CD14-positive monocyte (primary cell): Measurements from ENCODE around the gene CLEC1A. TPM values are rescaled to one million over a fixed set of nuclear protein-coding genes. Genes with fewer than 3 reads are reported as not detected.

Experiments
- DNase-seq, 3 donors: peaks; one replicate each; pipeline ENCODE4 v3.0.0-alpha.2; 2011 to 2022
- H2AFZ ChIP-seq: 2 replicates; pipeline ENCODE4 v1.6.0; 2012; ENCODE audit warnings: mild to moderate bottlenecking, low read depth, low read length, inconsistent platforms; ENCODE audit not compliant: insufficient read depth, poor library complexity, severe bottlenecking
- H3K27ac ChIP-seq, 2 donors: 1 replicate in 1 of 2; 2 replicates in 1 of 2; pipeline ENCODE4 v1.5.1; 2012 to 2013; ENCODE audit warnings: low read length in 2 of 2, control low read depth in 1 of 2, inconsistent platforms in 1 of 2, low read depth in 1 of 2, mild to moderate bottlenecking in 1 of 2
- H3K27me3 ChIP-seq, 2 donors: one replicate each; pipeline versions ENCODE4 v1.6.0 to v1.6.1; 2011 to 2013; ENCODE audit warnings: low read length in 2 of 2; ENCODE audit not compliant: control insufficient read depth in 2 of 2, insufficient read depth in 2 of 2
- H3K36me3 ChIP-seq, 2 donors: replicated peaks in 1 of 2; 1 replicate in 1 of 2; 2 replicates in 1 of 2; pipeline versions ENCODE4 v1.5.1 to v1.6.1; 2012 to 2013; ENCODE audit warnings: low read length in 2 of 2, control low read depth in 1 of 2, inconsistent platforms in 1 of 2, mild to moderate bottlenecking in 1 of 2; ENCODE audit not compliant: insufficient read depth in 2 of 2, control insufficient read depth in 1 of 2
- H3K4me1 ChIP-seq, 2 donors: 1 replicate in 1 of 2; 2 replicates in 1 of 2; pipeline versions ENCODE4 v1.5.1 to v1.6.1; 2012 to 2013; ENCODE audit warnings: low read length in 2 of 2, control low read depth in 1 of 2, inconsistent platforms in 1 of 2, mild to moderate bottlenecking in 1 of 2, moderate library complexity in 1 of 2; ENCODE audit not compliant: insufficient read depth in 2 of 2, control insufficient read depth in 1 of 2
- H3K4me2 ChIP-seq: replicated peaks from 2 replicates; pipeline ENCODE3; 2012; ENCODE audit warnings: low read length, moderate library complexity, mild to moderate bottlenecking; ENCODE audit not compliant: poor library complexity, severe bottlenecking; ENCODE audit errors: extremely low read depth
- H3K4me3 ChIP-seq, 3 experiments: fragments of 200-600 bp in 1 of 3; sonication (generic) in 1 of 3; replicated peaks in 1 of 3; 1 replicate in 2 of 3; 2 replicates in 1 of 3; pipeline ENCODE4 v1.5.1; 2011 to 2013; ENCODE audit warnings: low read length in 3 of 3, mild to moderate bottlenecking in 3 of 3, control low read depth in 2 of 3, low read depth in 2 of 3, inconsistent platforms in 1 of 3, moderate library complexity in 1 of 3
- H3K79me2 ChIP-seq: 2 replicates; pipeline ENCODE4 v1.6.0; 2012; ENCODE audit warnings: mild to moderate bottlenecking, control low read depth, inconsistent platforms, low read length, moderate library complexity; ENCODE audit not compliant: insufficient read depth
- H3K9ac ChIP-seq: 2 replicates; pipeline ENCODE4 v1.6.0; 2017; ENCODE audit warnings: low read length, mild to moderate bottlenecking; ENCODE audit not compliant: insufficient read depth, poor library complexity, severe bottlenecking
- H3K9me3 ChIP-seq, 2 donors: replicated peaks in 1 of 2; 1 replicate in 1 of 2; 2 replicates in 1 of 2; pipeline versions ENCODE4 v1.5.1 to v1.6.1; 2012 to 2013; ENCODE audit warnings: low read length in 2 of 2, control low read depth in 1 of 2; ENCODE audit not compliant: control insufficient read depth in 1 of 2, insufficient read depth in 1 of 2
- H4K20me1 ChIP-seq: 2 replicates; pipeline ENCODE4 v1.6.0; 2012; ENCODE audit warnings: mild to moderate bottlenecking, low read length, control low read depth, moderate library complexity; ENCODE audit not compliant: insufficient read depth
- H3K27ac Mint-ChIP-seq, 7 donors: one replicate each; pipeline ENCODE4 v1.8.0; 2020; ENCODE audit warnings: mild to moderate bottlenecking in 7 of 7, mixed read lengths in 7 of 7, moderate library complexity in 6 of 7, inconsistent platforms in 2 of 7
- H3K27me3 Mint-ChIP-seq, 3 donors: one replicate each; pipeline ENCODE4 v1.8.0; 2021 to 2022; ENCODE audit warnings: low read depth in 3 of 3, mild to moderate bottlenecking in 3 of 3, mixed read lengths in 3 of 3, moderate library complexity in 3 of 3, inconsistent platforms in 1 of 3
- H3K36me3 Mint-ChIP-seq, 2 donors: one replicate each; pipeline ENCODE4 v1.8.0; 2020; ENCODE audit warnings: mixed read lengths in 2 of 2, inconsistent platforms in 1 of 2, mild to moderate bottlenecking in 1 of 2
- H3K4me1 Mint-ChIP-seq: one replicate; pipeline ENCODE4 v1.8.0; 2020; ENCODE audit warnings: mild to moderate bottlenecking, mixed read lengths
- H3K4me3 Mint-ChIP-seq, 2 donors: one replicate each; pipeline ENCODE4 v1.8.0; 2020; ENCODE audit warnings: mild to moderate bottlenecking in 2 of 2, mixed read lengths in 2 of 2, moderate library complexity in 1 of 2
- H3K9me3 Mint-ChIP-seq, 7 donors: one replicate each; pipeline ENCODE4 v1.8.0; 2020 to 2022; ENCODE audit warnings: mixed read lengths in 7 of 7, mild to moderate bottlenecking in 6 of 7, moderate library complexity in 6 of 7, inconsistent platforms in 2 of 7
- WGBS: methylation state at CpG from one replicate; pipeline ENCODE4 v1.1.5; 2013; ENCODE audit warnings: missing lambda C conversion rate; ENCODE audit not compliant: insufficient coverage; 5-methylcytosine and 5-hydroxymethylcytosine counted together
- intact Hi-C, 2 donors: fragments of 100-400 bp; cut with micrococcal nuclease; formaldehyde crosslinking; loops; one replicate each; pipeline versions ENCODE4 v1.15.0 to v1.15.1; 2023
- polyA plus RNA-seq, 3 donors: library from polyadenylated mRNA; depleted of rRNA in 1 of 3; unstranded in 2 of 3; stranded (reverse) in 1 of 3; fragments of 300-500 nt in 2 of 3; fragments of >200 nt in 1 of 3; fragmentation: Illumina TruSeq in 2 of 3; gene quantifications; 1 replicate in 2 of 3; 2 replicates in 1 of 3; pipeline ENCODE4 v1.2.3, GENCODE V29; 2012 to 2021
- TF ChIP-seq, protein P1 (sequence below): fragments of 200-600 bp; IDR thresholded peaks from one replicate; pipeline ENCODE4 v1.8.0; 2022; ENCODE audit warnings: antibody characterized with exemption, mild to moderate bottlenecking

The CLEC1A gene
- polyA plus RNA-seq, 3 donors, result 0.90 to 7.9 (median 1.1) TPM

DNA sequence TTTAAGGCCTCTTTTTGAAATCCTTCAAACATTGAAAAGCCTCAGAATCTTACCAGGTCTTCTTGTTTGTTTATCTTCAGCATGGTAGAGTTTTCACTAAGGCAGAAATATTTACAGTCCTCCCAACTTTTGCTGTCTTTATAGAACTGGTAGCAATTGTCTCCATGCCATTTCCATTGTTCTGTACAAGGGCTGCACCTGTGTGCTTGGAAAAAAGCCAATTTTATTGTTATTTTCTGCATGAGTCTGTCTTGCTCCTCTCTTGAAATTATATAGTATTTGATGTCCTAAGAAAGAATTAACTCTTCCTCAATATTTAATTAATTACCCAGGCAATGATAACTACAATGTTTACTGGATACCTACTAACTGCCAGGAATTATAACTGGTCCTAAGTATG is 23.3 kb downstream of the CLEC1A start:
- Histone ChIP-seq H3K4me1 (peaks cover 7 to 9% of the 10 kb centered on the region in 2 donors), H3K4me3 (no peak overlapping the region), H3K9me3 (no peaks in the 10 kb centered on the region), H3K36me3 (no peaks in the 10 kb centered on the region), H3K79me2 (no peaks in the 10 kb centered on the region), H4K20me1 (no peaks in the 10 kb centered on the region), H3K27me3 (no peaks in the 10 kb centered on the region), H3K27ac (no peak overlapping the region), H3K9ac (no peak overlapping the region), H2AFZ (no peak overlapping the region), H3K4me2 (no peak overlapping the region)
- Mint-ChIP-seq H3K27ac (no peak overlapping the region), H3K4me3 (no peak overlapping the region), H3K4me1 (peaks cover 13% of the 10 kb centered on the region), H3K27me3 (peaks cover 0 to 2% (median 0%) of the 10 kb centered on the region in 3 donors), H3K36me3 (peaks cover 20 to 25% of the 10 kb centered on the region in 2 donors), H3K9me3 (peaks cover 0 to under 1% (median 0%) of the 10 kb centered on the region in 7 donors)
- intact Hi-C loops, result no loop called here
- no peak for DNase-seq
- TF ChIP-seq, protein P1, sequence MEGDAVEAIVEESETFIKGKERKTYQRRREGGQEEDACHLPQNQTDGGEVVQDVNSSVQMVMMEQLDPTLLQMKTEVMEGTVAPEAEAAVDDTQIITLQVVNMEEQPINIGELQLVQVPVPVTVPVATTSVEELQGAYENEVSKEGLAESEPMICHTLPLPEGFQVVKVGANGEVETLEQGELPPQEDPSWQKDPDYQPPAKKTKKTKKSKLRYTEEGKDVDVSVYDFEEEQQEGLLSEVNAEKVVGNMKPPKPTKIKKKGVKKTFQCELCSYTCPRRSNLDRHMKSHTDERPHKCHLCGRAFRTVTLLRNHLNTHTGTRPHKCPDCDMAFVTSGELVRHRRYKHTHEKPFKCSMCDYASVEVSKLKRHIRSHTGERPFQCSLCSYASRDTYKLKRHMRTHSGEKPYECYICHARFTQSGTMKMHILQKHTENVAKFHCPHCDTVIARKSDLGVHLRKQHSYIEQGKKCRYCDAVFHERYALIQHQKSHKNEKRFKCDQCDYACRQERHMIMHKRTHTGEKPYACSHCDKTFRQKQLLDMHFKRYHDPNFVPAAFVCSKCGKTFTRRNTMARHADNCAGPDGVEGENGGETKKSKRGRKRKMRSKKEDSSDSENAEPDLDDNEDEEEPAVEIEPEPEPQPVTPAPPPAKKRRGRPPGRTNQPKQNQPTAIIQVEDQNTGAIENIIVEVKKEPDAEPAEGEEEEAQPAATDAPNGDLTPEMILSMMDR, result no peak

DNA sequence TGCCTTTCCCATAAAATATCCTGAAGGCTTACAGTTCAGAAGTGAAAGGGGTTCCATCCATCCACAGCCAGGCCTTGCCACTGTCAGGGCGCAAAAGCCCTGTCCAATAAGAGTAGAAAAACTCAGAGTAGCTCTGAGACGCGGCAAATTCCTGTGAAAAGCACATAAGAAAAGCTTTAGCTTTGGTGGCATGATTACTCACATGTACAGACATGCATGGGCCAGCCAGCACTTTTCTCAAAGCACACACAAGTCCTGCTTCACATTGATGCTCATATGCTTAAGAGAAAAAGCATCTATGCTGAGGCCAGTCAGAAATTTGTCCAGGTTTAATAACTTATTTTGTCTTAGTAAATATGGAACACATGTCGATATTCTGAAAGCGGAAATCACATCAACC is 25.5 kb downstream of the CLEC1A start:
- Histone ChIP-seq H3K27ac (no peak overlapping the region), H4K20me1 (no peaks in the 10 kb centered on the region), H3K4me2 (no peak overlapping the region), H3K36me3 (no peaks in the 10 kb centered on the region), H2AFZ (no peak overlapping the region), H3K4me1 (peaks cover 20 to 23% of the 10 kb centered on the region in 2 donors), H3K9me3 (no peaks in the 10 kb centered on the region), H3K79me2 (no peaks in the 10 kb centered on the region), H3K27me3 (no peaks in the 10 kb centered on the region), H3K4me3 (no peak overlapping the region), H3K9ac (no peak overlapping the region)
- intact Hi-C loops, result loop anchor here in 1 of 2 donors (5.0 kb wide), 1 partner anchor 54 kb away; no protein-coding TSS in a partner anchor
- DNase-seq, result no peak
- H3K36me3 Mint-ChIP-seq, result peaks cover 18 to 24% of the 10 kb centered on the region in 2 donors
- H3K4me1 Mint-ChIP-seq, result peaks cover 24% of the 10 kb centered on the region
- peaks cover 0 to 2% (median 0%) of the 10 kb centered on the region in 3 donors for H3K27me3 Mint-ChIP-seq
- H3K4me3 Mint-ChIP-seq, result no peak overlapping the region
- TF ChIP-seq, protein P1, result no peak
- peaks cover 0 to 6% (median 0%) of the 10 kb centered on the region in 7 donors for H3K9me3 Mint-ChIP-seq
- 97% methylated on average over 3 of the region's 5 CpGs for WGBS
- H3K27ac Mint-ChIP-seq, result peak overlapping the region in 1 of 7 donors; percentile 31
